Activated T-helper 17 cell treated with anti-CD3 and anti-CD28 coated beads, Interleukin-2, amount 50 U/mL, for 72 hours (primary cell): Measurements from ENCODE around the gene PDE3B. TPM values are rescaled to one million over a fixed set of nuclear protein-coding genes. Genes with fewer than 3 reads are reported as not detected.
A peak's percentile ranks its signal among the peaks of the same experiment; 100 is the strongest.
"Not testable (repeated sequence)": the region's sequence is repeated elsewhere in the genome, so short reads cannot be mapped to it uniquely, and the experiment has no call there.

ENCODE experiments used
- ATAC-seq: fragments of 150-1000 bp; cut with Tn5 transposase; replicated peaks from 2 replicates; pipeline ENCODE4 v1.10.0; 2021; ENCODE audit warnings: mild to moderate bottlenecking, moderate library complexity
- H3K27ac Mint-ChIP-seq: one replicate; pipeline ENCODE4 v1.8.0; 2022; ENCODE audit warnings: mixed read lengths
- H3K27me3 Mint-ChIP-seq: one replicate; pipeline ENCODE4 v1.8.0; 2022; ENCODE audit warnings: mixed read lengths
- H3K36me3 Mint-ChIP-seq: one replicate; pipeline ENCODE4 v1.8.0; 2022; ENCODE audit warnings: low read depth, mild to moderate bottlenecking, mixed read lengths
- H3K4me1 Mint-ChIP-seq: one replicate; pipeline ENCODE4 v1.8.0; 2022; ENCODE audit warnings: mixed read lengths
- H3K4me3 Mint-ChIP-seq: one replicate; pipeline ENCODE4 v1.8.0; 2022; ENCODE audit warnings: mild to moderate bottlenecking, mixed read lengths
- H3K9me3 Mint-ChIP-seq: one replicate; pipeline ENCODE4 v1.8.0; 2022; ENCODE audit warnings: mixed read lengths
- total RNA-seq, 2 donors: library from RNA; stranded (reverse); gene quantifications; one replicate each; pipeline ENCODE4 v1.2.3, GENCODE V29; 2022

Gene PDE3B
- total RNA-seq, 2 donors from 2014 or later, result 23.0 to 25.5 TPM

DNA sequence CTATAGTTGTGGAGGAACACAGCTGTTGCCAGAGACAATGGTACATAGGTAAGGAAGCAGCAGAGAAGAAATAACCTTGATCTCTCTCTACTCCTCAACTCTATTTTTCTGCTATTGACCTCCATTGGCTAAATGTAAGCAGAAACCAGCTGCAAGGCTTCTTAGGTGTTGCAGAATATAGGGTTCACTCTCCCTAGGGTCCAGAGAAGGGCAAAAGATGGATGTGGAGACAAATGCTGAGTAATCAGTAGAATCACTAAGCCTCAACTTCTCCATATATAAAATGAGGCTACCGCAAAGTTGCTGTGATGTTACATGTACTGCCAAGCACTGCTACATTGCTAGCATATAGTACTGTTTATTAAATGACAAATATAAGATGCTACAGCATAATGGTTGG, 120.6 kb downstream of the PDE3B start:
- no peaks in the 10 kb centered on the region for H3K27me3 Mint-ChIP-seq
- H3K9me3 Mint-ChIP-seq, result no peaks in the 10 kb centered on the region
- no peak overlapping the region for H3K27ac Mint-ChIP-seq
- ATAC-seq, result no peak
- H3K4me1 Mint-ChIP-seq, result peaks cover 18% of the 10 kb centered on the region
- H3K4me3 Mint-ChIP-seq, result no peak overlapping the region
- H3K36me3 Mint-ChIP-seq, result no peaks in the 10 kb centered on the region

DNA sequence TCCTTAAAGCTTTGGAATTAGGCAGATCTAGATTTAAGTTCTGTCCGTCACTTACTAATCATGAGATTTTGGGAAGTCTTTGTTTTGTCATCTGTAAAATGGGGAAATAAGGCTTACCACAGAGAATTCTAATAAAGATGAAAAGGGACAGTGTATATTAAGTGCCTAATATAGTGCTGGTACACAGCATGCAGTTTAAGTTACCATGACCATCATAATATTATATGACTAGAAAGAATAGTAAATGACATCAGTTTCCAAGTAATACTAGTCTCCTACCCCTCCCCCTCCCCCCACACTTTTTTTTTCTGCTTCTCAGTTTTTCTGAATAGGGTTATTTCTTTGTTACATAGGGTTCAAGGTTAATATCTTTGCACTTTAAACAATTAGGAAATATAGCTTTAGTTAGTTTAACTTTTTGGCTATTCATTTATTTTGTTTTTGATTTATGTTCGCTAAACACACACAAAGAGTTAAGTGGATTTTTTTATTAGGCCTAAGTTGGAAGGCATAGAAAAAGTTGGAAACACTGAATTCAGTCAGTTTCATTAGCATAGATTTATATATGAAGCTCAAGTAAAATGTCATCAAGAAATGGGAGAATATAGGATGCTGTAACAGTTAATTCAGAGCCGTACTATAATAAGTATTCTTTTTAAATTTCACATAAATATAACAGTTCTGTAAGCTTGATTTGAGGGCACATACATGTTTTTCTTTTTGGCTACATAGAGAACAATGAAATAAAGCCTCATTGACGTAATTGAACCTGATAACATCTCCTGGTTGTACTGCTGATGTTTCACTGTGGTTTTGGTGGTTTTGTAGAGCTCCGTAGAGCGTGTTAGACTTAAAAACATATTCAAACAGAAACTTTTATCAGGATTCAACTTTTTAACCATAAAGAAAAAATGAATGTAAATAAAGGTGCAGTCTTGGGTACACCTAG, 121.2 kb downstream of the PDE3B start:
- Mint-ChIP-seq H3K4me1 (peaks cover 22% of the 10 kb centered on the region), H3K27ac (no peak overlapping the region), H3K4me3 (no peak overlapping the region), H3K27me3 (no peaks in the 10 kb centered on the region), H3K36me3 (no peaks in the 10 kb centered on the region), H3K9me3 (no peaks in the 10 kb centered on the region)
- peak; percentile 89 for ATAC-seq

DNA sequence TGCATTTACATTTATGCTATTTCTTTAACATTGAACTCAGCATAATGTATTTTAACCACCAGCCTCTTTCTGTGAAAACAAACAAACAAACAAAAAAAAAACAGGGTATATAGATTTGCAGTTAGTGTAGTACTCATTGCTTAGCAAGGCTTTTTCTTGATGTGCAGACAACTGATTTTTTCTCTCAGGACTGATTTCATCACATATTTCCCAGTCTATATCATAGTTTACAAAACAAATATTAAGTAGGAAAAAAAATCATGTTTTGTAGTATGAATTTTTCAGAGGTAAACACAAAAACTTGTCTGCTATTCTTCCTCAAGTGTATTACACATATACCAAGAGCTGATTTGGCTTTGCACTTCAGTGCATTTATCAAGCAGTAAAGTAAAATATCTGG, 123.0 kb downstream of the PDE3B start:
- Mint-ChIP-seq H3K4me1 (peaks cover 25% of the 10 kb centered on the region), H3K36me3 (no peaks in the 10 kb centered on the region), H3K27ac (no peak overlapping the region), H3K4me3 (peak overlapping the region; percentile 4), H3K27me3 (no peaks in the 10 kb centered on the region), H3K9me3 (no peaks in the 10 kb centered on the region)
- ATAC-seq, result no peak

DNA sequence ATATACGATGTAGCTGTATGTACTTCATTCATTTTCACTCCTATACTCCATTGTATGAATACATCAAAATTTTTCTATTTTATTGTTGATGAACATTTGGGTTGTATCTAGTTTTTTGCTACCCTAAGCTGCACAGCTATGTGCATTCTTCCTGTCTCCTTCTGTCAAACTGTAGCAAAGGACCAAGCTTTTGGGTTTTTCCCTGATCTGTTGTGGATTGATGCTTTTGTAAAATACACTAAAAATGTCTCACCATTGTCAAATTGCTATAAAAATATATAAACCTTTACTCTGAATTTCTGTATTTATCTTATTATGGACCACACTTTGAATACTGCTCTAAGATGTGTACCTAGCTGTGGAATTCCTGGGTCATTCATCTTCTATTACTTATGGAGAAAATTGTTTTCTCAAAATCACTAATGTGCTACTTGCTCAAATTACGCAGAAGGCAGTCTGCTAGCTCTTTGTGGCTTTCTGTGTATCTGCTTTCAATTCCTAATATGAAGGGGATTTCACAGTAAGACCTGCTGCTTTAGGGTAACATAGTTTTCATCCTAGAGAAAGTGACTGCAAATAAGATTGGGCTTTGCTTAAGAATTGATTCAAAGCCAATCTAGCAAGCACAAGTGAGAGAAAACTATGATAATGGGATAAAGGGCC, 125.1 kb downstream of the PDE3B start:
- H3K36me3 Mint-ChIP-seq, result no peaks in the 10 kb centered on the region
- H3K27me3 Mint-ChIP-seq, result no peaks in the 10 kb centered on the region
- H3K9me3 Mint-ChIP-seq, result no peaks in the 10 kb centered on the region
- peaks cover 25% of the 10 kb centered on the region for H3K4me1 Mint-ChIP-seq
- ATAC-seq, result peak; percentile 66
- H3K27ac Mint-ChIP-seq, result peak overlapping the region; percentile 86
- H3K4me3 Mint-ChIP-seq, result peak overlapping the region; percentile 57

DNA sequence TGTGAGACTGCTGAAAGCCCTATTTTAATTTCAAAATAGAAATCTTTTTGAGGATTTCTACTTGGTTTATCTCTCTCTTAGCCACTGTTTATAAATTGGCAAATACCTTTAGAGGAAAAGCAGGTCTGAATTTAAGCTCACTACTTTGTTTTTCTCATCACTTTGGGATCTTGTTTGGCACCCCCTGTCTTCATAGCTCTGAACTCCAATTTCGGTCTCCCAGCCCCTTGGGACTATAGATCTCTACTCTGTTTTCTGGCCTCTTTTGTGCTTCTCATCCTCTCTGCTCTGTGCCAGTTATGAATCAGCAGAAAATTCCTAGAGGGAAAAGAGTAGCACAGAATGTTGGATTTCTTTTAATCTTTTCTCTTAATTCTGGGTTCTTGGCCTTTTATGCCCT, 130.2 kb downstream of the PDE3B start:
- peaks cover 17% of the 10 kb centered on the region for H3K4me1 Mint-ChIP-seq
- H3K4me3 Mint-ChIP-seq, result no peak overlapping the region
- H3K27ac Mint-ChIP-seq, result no peak overlapping the region
- ATAC-seq, result no peak
- no peaks in the 10 kb centered on the region for H3K27me3 Mint-ChIP-seq
- peaks cover 1% of the 10 kb centered on the region for H3K9me3 Mint-ChIP-seq
- peaks cover 5% of the 10 kb centered on the region for H3K36me3 Mint-ChIP-seq

DNA sequence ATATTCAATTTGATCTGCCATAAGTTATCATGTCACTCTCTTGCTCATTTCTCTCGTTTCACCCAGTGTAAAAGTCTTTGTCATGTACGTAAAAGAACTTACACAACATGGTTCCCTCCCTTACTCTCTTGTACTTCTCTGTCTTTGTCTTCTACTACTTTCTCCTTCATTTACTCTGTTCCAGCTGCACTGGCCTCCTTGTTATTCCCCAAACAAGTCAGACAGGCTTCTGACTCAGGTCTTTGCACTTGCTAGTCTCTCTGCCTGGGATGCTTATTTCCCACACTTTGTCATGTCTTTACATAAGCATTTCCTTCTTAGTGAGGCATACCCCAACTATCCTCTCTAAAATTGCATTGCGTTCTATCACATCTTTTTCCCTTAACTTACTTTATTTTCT, 131.1 kb downstream of the PDE3B start:
- Mint-ChIP-seq H3K27me3 (no peaks in the 10 kb centered on the region), H3K36me3 (peaks cover 5% of the 10 kb centered on the region), H3K4me1 (peaks cover 17% of the 10 kb centered on the region), H3K4me3 (no peak overlapping the region), H3K27ac (no peak overlapping the region), H3K9me3 (peaks cover 4% of the 10 kb centered on the region)
- ATAC-seq, result no peak

DNA sequence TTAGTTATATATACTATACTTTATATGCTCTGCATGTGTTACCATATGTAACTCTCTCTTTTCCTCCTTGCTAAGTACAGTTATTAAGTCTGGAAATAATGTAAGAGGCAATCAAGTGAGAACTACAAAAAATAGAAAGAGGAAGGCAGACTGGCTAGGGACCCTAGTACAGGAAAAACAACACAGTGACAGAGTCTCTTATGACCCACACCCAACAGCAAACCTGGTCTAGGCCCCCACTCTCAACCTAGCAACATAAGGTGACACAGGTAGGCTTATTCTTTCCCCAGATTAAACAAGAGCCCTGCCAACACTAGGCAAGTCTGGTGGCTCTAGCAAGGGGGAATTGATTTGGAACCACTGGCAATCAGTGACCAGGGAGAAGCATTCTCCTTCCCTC, 132.3 kb downstream of the PDE3B start:
- Mint-ChIP-seq H3K4me3 (no peak overlapping the region), H3K9me3 (peaks cover 10% of the 10 kb centered on the region), H3K36me3 (peaks cover 11% of the 10 kb centered on the region), H3K27ac (no peak overlapping the region), H3K4me1 (peaks cover 23% of the 10 kb centered on the region), H3K27me3 (no peaks in the 10 kb centered on the region)
- ATAC-seq, result no peak

DNA sequence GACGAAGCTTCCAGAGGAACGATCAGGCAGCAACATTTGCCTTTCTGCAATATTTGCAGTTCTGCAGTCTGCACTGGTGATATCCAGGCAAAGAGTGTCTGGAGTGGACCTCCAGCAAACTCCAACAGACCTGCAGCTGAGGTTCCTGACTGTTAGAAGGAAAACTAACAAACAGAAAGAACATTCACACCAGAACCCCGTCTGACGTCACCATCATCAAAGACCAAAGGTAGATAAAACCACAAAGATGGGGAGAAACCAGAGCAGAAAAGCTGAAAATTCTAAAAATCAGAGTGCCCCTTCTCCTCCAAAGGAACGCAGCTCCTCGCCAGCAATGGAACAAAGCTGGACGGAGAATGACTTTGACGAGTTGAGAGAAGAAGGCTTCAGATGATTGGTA, 134.9 kb downstream of the PDE3B start:
- H3K36me3 Mint-ChIP-seq, result peaks cover 11% of the 10 kb centered on the region

DNA sequence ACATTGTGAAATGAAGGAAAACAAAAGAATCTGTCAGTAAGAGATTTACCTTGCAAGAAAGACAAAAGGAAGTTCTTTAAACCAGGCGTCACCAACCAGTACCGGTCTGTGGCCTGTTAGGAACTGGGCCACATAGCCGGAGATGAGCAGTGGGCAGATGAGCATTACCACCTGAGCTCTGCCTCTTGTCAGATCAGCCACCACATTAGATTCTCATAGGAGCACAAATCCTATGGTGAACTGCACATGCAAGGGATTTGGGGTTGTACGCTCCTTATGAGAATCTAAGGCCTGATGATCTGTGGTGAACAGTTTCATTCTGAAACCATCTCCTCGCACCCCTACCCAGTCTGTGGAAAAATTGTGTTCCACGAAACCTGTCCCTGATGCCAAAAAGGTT, 140.2 kb downstream of the PDE3B start:
- H3K4me1 Mint-ChIP-seq, result peaks cover 28% of the 10 kb centered on the region
- peak overlapping the region; percentile 66 for H3K27ac Mint-ChIP-seq
- peaks cover 9% of the 10 kb centered on the region for H3K9me3 Mint-ChIP-seq
- peak overlapping the region; percentile 39 for H3K4me3 Mint-ChIP-seq
- ATAC-seq, result peak; percentile 63
- no peaks in the 10 kb centered on the region for H3K27me3 Mint-ChIP-seq
- peaks cover 7% of the 10 kb centered on the region for H3K36me3 Mint-ChIP-seq

More for the DNA sequence above, 134.9 kb downstream of the PDE3B start:
- not testable (repeated sequence) for ATAC-seq, H3K27me3 Mint-ChIP-seq, H3K4me3 Mint-ChIP-seq, H3K27ac Mint-ChIP-seq
- peaks cover 28% of the 10 kb centered on the region for H3K4me1 Mint-ChIP-seq
- H3K9me3 Mint-ChIP-seq, result peaks cover 10% of the 10 kb centered on the region

DNA sequence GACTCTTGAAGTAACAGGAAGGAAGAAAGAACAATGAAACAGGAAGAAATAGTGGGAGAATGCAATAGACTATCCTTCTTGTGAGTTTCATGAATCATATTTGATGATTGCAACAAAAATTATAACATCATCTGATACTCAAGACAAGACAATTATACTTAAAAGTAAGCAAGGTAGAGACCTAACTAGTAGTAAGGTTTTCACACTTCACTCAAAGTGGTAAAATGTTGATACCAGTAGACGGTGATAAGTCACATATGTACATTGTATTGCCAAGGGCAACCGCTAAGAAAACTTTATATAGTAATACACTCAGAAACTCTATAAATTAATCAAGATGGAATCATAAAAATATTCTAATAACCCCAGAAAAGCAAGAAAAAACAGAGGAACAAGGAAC, 140.6 kb downstream of the PDE3B start:
- no peaks in the 10 kb centered on the region for H3K27me3 Mint-ChIP-seq
- peaks cover 6% of the 10 kb centered on the region for H3K9me3 Mint-ChIP-seq
- peaks cover 7% of the 10 kb centered on the region for H3K36me3 Mint-ChIP-seq
- peak; percentile 52 for ATAC-seq
- peak overlapping the region; percentile 39 for H3K4me3 Mint-ChIP-seq
- H3K27ac Mint-ChIP-seq, result peak overlapping the region; percentile 66
- H3K4me1 Mint-ChIP-seq, result peaks cover 25% of the 10 kb centered on the region

DNA sequence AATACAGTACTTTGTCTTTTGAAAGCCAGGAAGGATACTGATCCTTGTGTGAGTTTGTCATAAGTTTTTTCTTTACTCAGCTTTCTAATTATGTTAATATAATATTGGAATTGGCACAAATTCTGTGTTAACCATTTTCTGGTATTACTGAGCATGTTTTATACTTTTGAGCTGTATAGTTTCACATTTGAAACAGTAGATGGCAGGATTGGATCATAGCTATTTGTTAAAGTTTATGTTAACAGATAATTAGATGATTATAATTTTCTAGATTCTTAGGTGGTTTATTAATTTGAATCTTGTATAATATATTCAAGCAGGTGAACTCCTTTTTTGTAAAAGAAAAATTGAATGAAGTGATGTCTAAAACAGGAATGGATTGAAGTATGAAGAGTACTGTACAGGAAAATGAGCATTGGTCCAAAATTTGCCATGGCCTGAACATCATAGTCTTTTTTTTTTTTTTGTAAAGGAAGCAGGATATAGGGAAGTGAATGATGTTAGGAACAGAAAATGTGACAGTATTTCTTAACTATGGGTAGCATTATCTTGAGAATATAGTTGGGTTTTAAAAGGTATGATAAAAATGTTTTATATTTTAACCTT, 146.4 kb downstream of the PDE3B start:
- H3K9me3 Mint-ChIP-seq, result no peaks in the 10 kb centered on the region
- peak; percentile 34 for ATAC-seq
- H3K4me3 Mint-ChIP-seq, result no peak overlapping the region
- H3K27ac Mint-ChIP-seq, result no peak overlapping the region
- H3K36me3 Mint-ChIP-seq, result no peaks in the 10 kb centered on the region
- no peaks in the 10 kb centered on the region for H3K4me1 Mint-ChIP-seq
- no peaks in the 10 kb centered on the region for H3K27me3 Mint-ChIP-seq

DNA sequence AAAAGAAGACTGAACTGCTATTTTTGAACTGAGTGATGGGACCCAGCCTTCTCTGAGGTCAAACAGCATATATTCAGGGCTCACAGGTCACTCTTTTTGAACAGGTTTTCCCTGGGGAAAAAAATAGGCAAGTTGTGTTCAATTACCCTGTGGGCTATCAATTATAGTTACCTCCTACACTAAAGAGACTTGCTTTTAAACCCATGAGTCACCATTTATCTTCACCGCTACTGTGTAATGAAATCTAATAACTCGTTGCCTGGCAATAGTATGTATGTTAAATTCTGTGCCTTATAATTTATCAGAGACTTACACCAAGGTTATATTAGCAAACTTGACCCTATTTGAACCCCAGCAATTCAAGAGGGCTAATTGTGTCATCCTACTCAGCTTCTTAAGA, 149.9 kb downstream of the PDE3B start:
- H3K27ac Mint-ChIP-seq, result no peak overlapping the region
- H3K36me3 Mint-ChIP-seq, result peaks cover 14% of the 10 kb centered on the region
- H3K4me1 Mint-ChIP-seq, result no peaks in the 10 kb centered on the region

DNA sequence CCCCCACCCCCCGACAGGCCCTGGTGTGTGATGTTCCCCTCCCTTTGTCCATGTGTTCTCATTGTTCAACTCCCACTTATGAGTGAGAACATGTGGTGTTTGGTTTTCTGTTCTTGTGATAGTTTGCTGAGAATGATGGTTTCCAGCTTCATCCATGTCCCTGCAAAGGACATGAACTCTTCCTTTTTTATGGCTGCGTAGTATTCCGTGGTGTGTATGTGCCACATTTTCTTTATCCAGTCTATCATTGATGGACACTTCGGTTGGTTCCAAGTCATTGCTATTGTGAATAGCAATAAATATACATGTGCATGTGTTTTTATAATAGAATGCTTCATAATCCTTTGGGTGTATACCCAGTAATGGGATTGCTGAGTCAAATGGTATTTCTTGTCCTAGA, 152.4 kb downstream of the PDE3B start:
- not testable (repeated sequence) for ATAC-seq, H3K9me3 Mint-ChIP-seq, H3K27ac Mint-ChIP-seq, H3K4me1 Mint-ChIP-seq, H3K4me3 Mint-ChIP-seq, H3K27me3 Mint-ChIP-seq
- peaks cover 23% of the 10 kb centered on the region for H3K36me3 Mint-ChIP-seq

More for the DNA sequence above, 149.9 kb downstream of the PDE3B start:
- H3K27me3 Mint-ChIP-seq, result no peaks in the 10 kb centered on the region
- H3K9me3 Mint-ChIP-seq, result peaks cover 4% of the 10 kb centered on the region
- H3K4me3 Mint-ChIP-seq, result no peak overlapping the region
- no peak for ATAC-seq

DNA sequence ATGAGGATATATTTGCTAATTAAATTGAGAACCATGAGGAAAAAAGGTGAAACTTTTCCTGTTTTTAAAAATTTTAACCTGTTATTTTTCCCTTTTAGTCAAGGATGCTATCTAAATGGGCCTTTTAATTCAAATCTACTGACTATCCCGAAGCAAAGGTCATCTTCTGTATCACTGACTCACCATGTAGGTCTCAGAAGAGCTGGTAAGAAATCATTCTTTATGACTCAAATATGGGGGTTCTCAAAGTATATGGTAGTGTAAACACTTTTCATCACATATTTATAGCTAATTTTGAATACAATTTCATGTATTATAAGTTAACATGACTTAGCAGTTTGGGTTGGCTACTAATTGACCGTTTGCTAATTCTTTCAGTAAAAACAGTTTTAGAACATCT, 160.2 kb downstream of the PDE3B start:
- Mint-ChIP-seq H3K4me3 (no peak overlapping the region), H3K27me3 (no peaks in the 10 kb centered on the region), H3K27ac (no peak overlapping the region), H3K9me3 (peaks cover 5% of the 10 kb centered on the region), H3K36me3 (peaks cover 68% of the 10 kb centered on the region), H3K4me1 (peaks cover 5% of the 10 kb centered on the region)
- ATAC-seq, result no peak
